ENCODE measurements around the gene KIFBP.
"Not testable (repeated sequence)": the region's sequence is repeated elsewhere in the genome, so short reads cannot be mapped to it uniquely, and the experiment has no call there.

Gene KIFBP, protein sequence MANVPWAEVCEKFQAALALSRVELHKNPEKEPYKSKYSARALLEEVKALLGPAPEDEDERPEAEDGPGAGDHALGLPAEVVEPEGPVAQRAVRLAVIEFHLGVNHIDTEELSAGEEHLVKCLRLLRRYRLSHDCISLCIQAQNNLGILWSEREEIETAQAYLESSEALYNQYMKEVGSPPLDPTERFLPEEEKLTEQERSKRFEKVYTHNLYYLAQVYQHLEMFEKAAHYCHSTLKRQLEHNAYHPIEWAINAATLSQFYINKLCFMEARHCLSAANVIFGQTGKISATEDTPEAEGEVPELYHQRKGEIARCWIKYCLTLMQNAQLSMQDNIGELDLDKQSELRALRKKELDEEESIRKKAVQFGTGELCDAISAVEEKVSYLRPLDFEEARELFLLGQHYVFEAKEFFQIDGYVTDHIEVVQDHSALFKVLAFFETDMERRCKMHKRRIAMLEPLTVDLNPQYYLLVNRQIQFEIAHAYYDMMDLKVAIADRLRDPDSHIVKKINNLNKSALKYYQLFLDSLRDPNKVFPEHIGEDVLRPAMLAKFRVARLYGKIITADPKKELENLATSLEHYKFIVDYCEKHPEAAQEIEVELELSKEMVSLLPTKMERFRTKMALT

DNA sequence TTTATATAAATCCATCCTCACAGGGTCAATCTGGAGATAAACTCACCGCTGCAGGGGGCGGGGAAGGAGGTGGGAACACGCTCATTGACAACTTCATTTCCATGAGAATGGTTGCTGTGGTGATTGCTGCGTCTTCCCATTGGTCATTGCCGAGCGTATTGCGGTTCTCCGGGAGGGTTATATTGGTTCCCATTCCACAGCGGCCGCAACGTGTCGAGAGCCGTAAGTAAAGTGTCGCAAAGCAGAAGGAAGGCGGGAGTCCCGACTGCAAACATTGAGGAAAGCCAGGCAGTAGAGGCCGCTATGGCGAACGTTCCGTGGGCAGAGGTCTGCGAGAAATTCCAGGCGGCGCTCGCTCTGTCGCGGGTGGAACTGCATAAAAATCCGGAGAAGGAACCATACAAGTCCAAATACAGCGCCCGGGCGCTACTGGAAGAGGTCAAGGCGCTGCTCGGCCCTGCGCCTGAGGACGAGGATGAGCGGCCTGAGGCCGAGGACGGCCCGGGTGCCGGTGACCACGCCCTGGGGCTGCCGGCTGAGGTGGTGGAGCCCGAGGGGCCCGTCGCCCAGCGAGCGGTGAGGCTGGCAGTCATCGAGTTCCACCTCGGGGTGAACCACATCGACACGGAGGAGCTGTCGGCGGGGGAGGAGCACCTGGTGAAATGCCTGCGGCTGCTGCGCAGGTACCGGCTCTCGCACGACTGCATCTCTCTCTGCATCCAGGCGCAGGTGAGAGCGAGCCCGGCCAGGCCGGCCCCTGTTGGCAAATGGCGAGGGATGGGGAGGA lies at the start of gene KIFBP:
Gene KIFBP, plus strand, starts transcription at position 274 of the 787 bp plus-strand sequence. Its CDS starts 30 bp downstream, at position 304.
- peak; percentile 84 for DNase-seq

DNA sequence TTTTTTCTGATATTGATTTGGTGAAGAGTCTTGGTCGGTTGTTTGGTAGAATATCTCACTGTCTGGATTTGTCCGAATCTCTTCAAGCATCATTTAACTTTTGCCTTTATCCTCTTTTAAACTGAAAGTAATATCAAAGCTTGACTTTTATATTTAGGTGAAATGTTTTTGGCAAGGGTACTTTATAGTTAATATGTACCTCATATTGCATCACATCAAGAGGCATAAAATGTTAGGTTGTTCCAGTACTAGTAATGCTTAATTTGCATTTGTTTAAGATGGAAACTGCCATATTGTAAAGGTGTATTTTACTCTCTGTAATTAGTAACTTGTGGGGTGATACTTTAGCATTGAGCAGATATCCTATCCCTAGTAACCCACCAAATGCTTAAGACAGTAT lies 49.7 kb upstream of the KIFBP start:
- DNase-seq: no peak

DNA sequence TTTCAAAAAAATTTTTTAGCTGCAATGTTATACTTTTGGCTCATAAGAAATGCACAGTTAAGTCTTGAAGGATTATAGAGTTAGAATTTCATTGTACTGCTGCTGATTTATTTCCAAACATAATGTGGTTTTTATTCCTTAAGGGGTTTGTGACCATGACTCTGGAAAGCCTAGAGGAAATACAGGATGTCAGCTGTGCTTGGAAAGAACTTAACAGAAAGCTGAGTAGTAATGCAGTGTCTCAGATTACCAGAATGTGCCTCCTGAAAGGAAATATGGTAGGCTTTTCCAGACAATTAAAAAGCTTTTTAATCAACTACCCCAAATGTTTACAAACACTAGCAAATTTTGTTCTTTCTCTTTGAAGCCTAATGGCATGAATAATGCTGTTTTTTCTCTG lies 47.7 kb upstream of the KIFBP start:
- not testable (repeated sequence) for DNase-seq

DNA sequence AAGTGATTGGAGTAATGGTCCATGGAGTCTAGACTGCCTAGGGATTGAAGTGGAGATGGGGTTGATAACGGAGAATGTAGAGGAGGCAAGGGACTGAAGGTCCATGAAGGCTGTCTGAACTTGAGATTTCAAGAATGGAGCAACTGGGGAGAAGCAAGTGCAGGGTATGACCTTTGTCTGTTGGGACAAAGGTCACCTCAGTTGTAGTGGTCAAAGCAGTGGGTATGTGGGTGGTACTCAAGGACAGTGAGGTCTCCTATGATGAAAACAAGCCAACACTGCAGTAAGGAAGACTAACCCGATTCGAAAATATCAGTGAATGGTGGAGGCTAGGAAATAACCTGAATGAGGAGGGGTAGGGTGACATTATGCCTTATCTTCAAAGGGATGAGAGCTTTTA lies 38.0 kb upstream of the KIFBP start:
- DNase-seq: no peak

DNA sequence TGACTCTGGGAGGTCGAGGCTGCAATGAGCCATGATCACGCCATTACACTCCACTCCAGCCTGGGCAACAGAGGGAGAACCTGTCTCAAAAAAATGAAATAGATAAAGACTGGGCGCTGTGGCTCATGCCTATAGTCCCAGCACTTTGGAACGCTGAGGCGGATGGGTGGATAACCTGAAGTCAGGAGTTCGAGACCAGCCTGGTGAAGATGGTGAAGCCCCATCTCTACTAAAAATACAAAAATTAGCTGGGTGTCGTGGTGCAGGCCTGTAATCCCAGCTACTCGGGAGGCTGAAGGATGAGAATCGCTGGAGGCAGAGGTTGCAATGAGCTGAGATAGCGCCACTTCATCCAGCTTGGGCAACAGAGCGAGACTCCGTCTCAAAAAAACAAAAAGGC lies 33.7 kb upstream of the KIFBP start:
- DNase-seq: no peak

DNA sequence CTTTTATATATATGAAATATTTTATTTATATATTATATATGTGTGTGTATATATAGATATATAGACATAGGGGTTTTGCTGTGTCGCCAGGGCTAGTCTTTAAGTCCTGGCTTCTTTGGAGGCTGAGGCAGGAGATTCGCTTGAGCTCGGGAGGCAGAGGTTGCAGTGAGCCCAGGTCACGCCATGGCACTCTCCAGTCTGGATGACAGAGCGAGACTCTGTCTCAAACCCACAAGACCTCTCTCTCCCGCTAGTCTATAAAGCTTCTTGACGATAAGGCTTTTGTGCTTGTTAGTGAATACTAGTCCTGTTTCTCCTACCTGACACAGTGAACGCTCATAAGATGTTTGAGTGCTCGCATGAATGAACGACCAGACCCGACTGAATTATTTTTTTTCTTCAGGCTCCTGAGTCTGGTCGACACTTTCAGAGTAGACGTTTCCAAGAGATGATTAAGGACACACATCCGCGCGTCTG lies 33.2 kb upstream of the KIFBP start:
- peak; percentile 13 for DNase-seq

DNA sequence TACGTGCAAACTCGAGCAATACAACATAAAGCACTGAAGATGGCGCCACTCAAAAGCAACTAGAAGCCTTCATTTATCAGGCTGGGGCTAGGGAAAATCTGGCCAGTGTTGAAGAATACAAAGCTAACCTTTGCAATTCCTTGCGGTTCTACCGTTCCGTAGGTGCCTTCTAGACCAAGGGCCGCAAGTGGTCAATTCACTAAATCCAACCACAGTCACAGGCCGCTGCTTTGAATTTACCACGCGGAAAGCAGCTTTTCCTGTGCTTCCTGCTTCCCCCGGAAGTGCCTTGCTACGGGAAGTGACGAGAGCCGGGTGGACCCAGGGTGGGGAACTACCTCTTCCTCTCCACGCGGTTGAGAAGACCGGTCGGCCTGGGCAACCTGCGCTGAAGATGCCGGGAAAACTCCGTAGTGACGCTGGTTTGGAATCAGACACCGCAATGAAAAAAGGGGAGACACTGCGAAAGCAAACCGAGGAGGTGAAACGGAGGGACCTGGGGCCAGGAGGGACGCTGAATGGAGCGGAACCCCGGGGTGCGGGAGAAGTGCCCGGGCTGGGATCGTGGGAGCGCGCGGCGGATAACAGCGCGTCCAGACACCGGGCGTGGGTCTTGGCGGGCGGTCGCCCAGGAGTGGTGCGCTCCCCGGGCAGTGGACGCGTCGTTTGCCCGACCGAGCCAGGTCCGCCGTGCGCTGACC lies 32.6 kb upstream of the KIFBP start, which contains the start of gene DDX21:
Gene DDX21, plus strand, starts transcription at position 339 of the 701 bp plus-strand sequence. Its CDS starts 56 bp downstream, at position 395.
- peak; percentile 46 for DNase-seq

DNA sequence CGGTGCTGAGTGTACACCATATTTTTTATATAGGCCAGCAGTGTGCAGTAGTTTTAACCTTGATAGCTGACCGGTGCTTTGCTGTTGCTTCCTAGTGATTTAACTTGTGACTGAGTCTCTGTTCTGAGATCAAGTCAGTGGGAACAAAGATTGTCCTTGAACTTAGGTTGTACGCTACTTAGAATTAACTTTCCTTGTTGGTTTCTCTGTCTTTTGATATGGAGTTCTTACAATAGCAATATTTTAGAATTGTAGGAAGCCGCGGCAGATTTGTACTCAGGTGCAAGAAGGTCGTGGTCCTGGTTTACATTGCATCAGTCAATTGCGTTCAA lies 31.4 kb upstream of the KIFBP start:
- no peak for DNase-seq

DNA sequence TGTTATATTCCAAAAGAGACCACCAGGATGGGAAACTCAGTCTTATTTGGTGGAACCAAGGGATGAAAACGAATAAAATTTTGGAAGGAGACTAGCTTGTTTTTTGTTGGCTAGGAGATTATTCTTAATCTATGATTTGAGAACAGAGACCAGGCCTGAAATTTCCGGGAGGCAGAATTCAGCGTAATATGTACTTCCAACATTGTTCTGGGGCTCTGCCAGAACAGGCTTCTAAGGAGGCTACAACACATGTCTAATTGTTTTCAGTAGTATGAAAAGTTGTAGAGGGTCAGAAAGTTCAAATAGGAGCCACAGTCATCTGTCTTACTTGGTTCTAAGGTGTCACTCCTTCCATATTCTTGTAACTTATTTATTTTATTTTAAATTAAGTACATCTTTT lies 30.9 kb upstream of the KIFBP start:
- no peak for DNase-seq

DNA sequence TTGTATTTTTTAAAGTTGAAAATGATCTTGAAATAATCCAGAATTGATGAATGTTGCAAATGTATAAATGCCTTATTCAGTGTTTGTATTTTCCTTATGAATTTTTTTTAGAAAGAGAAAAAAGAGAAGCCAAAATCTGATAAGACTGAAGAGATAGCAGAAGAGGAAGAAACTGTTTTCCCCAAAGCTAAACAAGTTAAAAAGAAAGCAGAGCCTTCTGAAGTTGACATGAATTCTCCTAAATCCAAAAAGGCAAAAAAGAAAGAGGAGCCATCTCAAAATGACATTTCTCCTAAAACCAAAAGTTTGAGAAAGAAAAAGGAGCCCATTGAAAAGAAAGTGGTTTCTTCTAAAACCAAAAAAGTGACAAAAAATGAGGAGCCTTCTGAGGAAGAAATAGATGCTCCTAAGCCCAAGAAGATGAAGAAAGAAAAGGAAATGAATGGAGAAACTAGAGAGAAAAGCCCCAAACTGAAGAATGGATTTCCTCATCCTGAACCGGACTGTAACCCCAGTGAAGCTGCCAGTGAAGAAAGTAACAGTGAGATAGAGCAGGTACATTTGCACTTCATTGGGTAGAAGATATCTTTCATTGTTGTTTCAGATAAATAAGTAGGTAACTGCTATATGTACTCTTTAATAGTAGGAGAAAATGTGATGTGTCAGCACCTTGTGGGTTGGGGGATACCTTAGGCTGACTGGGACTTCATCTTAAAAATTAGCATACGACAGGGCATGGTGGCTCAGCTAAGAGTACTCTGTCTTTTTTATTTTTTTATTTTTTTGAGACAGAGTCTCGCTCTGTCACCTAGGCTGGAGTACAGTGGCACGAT lies 28.7 kb upstream of the KIFBP start:
- DNase-seq: no peak

DNA sequence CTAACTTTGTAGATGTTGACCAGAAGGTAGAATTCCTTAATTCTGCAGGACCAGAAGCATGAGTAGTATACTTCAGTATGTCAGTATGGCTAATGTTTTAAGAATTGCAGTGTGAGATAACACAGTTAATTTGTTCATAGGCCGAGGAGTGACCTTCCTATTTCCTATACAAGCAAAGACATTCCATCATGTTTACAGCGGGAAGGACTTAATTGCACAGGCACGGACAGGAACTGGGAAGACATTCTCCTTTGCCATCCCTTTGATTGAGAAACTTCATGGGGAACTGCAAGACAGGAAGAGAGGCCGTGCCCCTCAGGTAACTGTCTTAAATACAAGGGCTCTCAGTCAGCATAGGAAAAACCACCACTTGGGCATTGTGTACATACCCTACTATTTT lies 25.5 kb upstream of the KIFBP start:
- DNase-seq: no peak

DNA sequence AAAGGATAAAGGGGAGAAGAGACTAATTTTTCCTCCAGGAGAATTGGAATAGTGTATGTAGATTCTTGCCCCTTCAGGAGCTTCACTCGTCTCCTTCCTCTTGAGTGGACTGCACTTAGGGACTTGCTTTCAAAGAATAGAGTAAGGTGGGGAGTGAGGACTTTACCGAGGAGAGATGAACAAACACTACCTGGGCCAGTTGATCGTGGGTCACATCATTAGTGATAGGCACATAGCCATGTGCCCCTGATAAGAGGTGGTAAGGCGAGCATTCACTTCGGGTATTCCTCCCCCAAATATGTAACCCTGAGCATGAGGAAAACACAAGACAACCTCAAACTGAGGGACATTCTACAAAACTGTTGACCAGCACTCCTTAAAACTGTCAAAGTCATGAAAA lies 14.6 kb upstream of the KIFBP start:
- DNase-seq: no peak

DNA sequence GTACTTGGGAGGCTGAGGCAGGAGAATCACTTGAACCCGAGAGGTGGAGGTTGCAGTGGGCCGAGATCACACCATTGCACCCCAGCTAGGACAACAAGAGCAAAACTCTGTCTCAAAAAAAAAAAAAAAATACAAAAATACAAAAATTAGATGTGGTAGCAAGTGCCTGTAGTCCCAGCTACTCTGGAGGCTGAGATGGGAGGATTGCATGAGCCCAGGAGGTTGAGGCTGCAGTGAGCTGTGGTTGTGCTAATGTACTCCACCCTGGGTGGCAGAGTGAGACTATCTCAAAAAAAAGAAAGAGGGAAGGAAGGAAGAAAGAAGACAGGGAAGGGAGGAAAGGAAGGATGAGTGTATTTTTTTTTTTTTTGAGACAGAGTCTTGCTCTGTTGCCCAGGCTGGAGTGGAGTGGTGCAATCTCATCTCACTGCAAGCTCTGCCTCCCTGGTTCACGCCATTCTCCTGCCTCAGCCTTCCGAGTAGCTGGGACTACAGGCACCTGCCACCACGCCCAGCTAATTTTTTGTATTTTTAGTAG lies 12.6 kb upstream of the KIFBP start:
- not testable (repeated sequence) for DNase-seq

DNA sequence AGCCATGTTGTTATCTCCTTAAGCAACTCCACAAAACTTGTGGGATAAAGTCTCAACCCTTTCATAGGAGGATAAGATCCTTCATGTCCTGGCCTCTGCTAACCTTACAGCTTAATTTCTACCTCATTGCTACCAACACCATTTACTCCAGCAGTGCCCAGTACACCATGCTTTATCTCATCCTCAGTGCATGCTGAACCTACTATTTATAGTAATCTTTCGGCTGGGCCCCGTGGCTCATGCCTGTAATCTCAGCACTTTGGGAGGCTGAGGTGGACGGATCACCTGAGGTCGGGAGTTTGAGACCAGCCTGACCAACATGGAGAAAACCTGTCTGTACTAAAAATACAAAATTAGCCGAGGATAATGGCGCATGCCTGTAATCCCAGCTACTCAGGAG lies 8.9 kb upstream of the KIFBP start:
- DNase-seq: not testable (repeated sequence)

DNA sequence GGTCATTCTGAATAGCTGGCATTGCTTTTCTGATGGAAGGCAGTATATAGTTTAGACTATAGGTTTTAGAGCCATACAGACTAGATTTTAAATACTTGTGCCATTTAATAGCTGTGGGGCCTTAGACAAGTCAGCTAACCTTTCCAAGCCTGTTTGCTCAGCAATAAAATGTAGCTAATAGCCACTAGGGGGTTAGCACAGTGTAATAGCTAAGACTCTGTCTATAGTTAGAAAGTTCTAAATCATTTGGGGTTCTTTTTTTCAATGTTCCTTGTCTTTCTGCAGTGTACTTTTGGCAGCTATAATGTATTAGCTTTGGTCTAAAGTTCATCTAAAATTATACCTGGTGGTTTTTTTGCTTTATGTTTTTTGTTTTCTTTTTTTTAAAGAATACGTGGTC lies 7.5 kb upstream of the KIFBP start:
- no peak for DNase-seq

DNA sequence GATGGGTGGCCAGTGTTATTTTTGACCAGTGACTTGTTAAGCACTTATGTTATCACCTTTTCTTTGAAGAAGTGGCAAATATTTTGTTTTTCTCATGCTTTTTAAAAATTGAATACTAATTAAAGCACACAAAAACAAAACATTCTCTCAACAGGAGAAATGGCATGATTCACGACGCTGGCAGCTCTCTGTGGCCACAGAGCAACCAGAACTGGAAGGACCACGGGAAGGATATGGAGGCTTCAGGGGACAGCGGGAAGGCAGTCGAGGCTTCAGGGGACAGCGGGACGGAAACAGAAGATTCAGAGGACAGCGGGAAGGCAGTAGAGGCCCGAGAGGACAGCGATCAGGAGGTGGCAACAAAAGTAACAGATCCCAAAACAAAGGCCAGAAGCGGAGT lies 6.2 kb upstream of the KIFBP start:
- no peak for DNase-seq

DNA sequence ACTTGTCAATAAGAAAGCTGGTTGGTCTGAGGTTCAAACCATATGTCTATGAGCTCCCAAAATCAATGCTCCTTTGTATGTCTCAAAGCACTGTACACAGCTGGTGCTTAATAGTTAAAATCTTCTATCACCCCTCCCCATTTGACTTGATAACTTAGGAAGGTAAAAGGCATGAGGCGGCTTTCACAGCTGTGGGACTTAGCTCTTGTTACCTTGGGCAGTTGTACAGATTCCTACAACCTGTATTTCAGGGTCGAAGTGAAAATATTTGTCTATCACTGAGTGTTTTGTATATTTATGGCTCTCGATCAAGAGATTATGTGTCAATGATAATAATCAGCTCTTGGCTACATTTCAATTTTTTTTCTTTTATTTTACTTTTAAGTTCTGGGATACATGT lies 992 bp upstream of the KIFBP start:
- no peak for DNase-seq

DNA sequence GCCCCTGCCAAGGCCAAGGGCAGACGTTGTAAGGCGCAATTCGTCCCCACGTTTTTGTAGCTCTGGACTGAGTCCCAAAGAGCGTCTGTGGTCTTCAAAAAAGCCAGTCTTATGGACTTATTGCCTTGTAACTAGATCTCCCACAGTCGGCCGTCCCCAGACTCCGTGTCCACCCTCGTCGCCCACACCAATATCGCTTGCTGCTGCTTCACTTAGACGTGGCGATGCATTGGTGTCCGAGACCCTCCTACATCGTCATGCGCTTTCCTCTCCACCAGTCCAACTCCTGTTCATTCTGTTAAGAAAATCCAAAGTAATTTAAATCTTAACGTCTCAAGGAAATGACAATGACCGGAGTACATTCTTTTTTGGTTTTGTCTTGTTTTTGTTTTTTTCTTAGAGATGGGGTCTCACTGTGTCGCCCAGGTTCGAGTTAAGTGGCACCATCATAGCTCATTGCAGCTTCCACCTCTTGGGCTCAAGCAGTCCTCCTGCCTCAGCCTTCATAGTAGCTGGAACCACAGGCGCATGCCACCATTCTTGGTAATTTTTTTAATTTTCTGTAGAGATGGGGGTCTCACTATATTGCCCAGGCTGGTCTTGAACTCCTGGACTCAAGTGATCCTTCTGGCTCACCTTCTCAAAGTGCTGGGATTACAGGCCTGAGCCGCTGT lies 851 bp downstream of the KIFBP start:
- DNase-seq: no peak

DNA sequence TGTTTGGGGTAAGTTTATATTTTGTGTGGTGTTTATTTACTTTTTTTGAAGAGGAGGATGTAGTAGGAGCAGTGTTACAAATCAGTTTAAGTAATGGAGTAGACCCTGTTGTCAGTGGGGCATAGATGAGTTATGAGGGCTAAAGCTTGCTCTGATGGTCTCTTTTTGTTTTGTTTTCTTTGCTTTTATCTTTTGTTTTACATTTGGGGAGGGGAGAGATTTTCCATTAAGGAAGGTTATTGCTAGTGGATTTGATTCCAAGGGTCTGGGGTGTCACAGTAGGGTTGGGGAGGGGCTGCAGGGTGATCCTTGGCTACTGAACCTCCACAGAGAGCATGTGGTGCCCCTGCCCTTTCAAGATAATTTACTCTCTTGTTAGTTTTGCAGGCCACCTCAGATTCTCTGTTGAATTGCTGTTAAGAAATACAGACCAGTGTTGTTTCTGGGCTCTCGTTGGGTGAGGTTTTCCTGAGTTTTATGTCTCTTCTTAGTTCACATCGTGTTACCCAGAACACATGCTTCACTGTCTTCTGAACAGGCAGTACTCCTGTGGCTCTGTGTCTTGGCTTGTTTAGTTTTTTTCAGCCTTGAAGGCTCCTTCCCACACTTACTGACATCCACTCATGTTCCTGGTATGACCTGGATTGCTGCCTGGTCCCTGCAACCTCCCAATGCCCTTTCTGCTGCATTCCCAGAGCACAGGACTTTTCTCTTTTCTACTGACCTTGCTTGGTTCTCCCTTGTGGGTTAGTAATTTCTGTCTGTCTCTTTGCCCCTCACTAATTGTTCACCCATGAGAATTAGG lies 4.2 kb downstream of the KIFBP start:
- DNase-seq: no peak

DNA sequence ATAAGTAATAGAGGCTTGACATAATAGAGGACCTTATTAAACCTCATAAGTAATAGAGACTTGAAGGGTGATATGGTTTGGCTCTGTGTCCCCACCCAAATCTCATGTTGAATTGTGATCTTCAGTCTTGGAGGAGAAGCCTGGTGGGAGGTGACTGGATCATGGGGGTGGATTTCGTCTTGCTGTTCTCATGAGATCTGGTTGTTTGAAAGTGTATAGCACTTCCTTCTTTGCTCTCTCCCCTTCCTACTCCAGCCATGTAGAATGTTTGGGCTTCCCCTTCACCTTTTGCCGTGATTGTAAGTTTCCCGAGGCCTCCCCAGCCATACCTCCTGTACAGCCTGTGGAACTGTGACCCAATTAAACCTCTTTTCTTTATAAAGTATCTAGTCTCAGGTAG lies 8.6 kb downstream of the KIFBP start:
- no peak for DNase-seq
